Upper lobe of right lung (tissue), 1 donor: ENCODE results near the gene HTR3C. TPM values are rescaled to one million over a fixed set of nuclear protein-coding genes. Genes with fewer than 3 reads are reported as not detected.
A peak's percentile ranks its signal among the peaks of the same experiment; 100 is the strongest.

Source experiments
- ATAC-seq: fragments of 200-7000 bp; cut with Tn5 transposase; one replicate; pipeline ENCODE4 v1.9.1; 2020; ENCODE audit warnings: mild to moderate bottlenecking, moderate library complexity
- DNase-seq: peaks from one replicate; pipeline ENCODE4 v3.0.0-alpha.2; 2020
- H3K27ac ChIP-seq: fragments of 200-600 bp; one replicate; pipeline ENCODE4 v1.8.0; 2022
- H3K27me3 ChIP-seq: fragments of 200-600 bp; one replicate; pipeline ENCODE4 v1.8.0; 2022; ENCODE audit warnings: mild to moderate bottlenecking
- H3K36me3 ChIP-seq: fragments of 200-600 bp; one replicate; pipeline ENCODE4 v1.8.0; 2022
- H3K4me1 ChIP-seq: fragments of 200-600 bp; one replicate; pipeline ENCODE4 v1.8.0; 2022
- H3K4me3 ChIP-seq: fragments of 200-600 bp; one replicate; pipeline ENCODE4 v1.8.0; 2022; ENCODE audit warnings: mild to moderate bottlenecking
- H3K9me3 ChIP-seq: fragments of 200-600 bp; one replicate; pipeline ENCODE4 v1.8.0; 2022
- intact Hi-C: fragments of 100-400 bp; cut with DNase I; formaldehyde crosslinking; loops from one replicate; pipeline ENCODE4 v1.11.0; 2022
- total RNA-seq: library from RNA; stranded (reverse); fragmentation: NEBNext Ultra II Directional; extraction: Animal tissue kit (Norgen Biotek cat#: 25700); gene quantifications from one replicate; pipeline ENCODE4 v1.2.1, GENCODE V29; 2021
- TF ChIP-seq, protein P1 (sequence below): fragments of 200-600 bp; IDR thresholded peaks from one replicate; pipeline ENCODE4 v1.8.0; 2022; ENCODE audit warnings: antibody characterized with exemption
- donor health status: DM: no; HTN: yes; CAD: no; lungs with severe emphysema.

HTR3C gene
- total RNA-seq, 1 donor from 2014 or later: not detected

DNA sequence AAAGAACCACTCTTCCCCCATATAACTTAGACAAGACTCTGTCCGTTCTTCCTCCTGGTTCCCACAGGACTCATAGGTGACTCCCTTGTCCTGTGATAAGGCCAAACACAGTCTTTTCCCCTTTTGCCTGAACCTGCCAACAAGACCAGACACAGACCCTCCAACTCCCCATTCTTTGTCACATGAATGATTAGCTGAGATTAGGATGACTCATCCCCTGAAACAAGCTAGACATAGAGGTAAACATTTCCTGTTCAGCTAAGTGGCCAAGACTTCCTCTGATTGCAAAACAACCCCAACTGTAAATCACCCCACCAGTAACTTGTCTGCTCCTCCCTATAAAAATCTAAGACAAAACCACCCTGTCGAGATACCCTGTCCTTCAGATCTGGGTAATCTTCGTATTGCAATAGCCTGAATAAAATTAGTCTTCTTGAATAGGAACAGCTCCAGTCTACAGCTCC is 32.6 kb downstream of the HTR3C start:
- Histone ChIP-seq H3K27me3 (no peaks in the 10 kb centered on the region), H3K4me1 (no peaks in the 10 kb centered on the region), H3K36me3 (no peaks in the 10 kb centered on the region), H3K27ac (no peak overlapping the region), H3K4me3 (no peak overlapping the region), H3K9me3 (peaks cover 4% of the 10 kb centered on the region)
- DNase-seq (no peak), ATAC-seq (no peak)
- TF ChIP-seq, protein P1, sequence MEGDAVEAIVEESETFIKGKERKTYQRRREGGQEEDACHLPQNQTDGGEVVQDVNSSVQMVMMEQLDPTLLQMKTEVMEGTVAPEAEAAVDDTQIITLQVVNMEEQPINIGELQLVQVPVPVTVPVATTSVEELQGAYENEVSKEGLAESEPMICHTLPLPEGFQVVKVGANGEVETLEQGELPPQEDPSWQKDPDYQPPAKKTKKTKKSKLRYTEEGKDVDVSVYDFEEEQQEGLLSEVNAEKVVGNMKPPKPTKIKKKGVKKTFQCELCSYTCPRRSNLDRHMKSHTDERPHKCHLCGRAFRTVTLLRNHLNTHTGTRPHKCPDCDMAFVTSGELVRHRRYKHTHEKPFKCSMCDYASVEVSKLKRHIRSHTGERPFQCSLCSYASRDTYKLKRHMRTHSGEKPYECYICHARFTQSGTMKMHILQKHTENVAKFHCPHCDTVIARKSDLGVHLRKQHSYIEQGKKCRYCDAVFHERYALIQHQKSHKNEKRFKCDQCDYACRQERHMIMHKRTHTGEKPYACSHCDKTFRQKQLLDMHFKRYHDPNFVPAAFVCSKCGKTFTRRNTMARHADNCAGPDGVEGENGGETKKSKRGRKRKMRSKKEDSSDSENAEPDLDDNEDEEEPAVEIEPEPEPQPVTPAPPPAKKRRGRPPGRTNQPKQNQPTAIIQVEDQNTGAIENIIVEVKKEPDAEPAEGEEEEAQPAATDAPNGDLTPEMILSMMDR: no peak
- intact Hi-C loops: no loop called here

DNA sequence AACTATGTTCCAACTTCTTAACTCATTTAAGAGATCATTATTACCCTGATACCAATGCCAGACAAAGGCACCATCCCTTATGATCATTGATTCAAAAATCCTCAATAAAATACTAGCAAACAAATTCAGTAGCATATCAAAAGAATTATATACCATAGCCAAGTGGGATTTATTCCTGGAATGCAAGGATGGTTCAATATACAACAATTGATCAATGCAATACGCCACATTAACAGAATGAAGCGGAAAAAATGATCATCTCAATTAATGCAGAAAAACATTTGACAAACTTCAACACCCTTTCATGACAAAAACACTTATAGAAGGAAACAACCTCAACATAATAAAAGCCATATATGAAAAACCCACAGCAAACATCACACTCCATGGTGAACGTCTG is 39.4 kb downstream of the HTR3C start:
- Histone ChIP-seq H3K9me3 (no peaks in the 10 kb centered on the region), H3K36me3 (no peaks in the 10 kb centered on the region), H3K4me1 (no peaks in the 10 kb centered on the region), H3K4me3 (no peak overlapping the region), H3K27me3 (no peaks in the 10 kb centered on the region), H3K27ac (no peak overlapping the region)
- TF ChIP-seq, protein P1: no peak
- intact Hi-C loops: no loop called here
- ATAC-seq: no peak
- no peak for DNase-seq

DNA sequence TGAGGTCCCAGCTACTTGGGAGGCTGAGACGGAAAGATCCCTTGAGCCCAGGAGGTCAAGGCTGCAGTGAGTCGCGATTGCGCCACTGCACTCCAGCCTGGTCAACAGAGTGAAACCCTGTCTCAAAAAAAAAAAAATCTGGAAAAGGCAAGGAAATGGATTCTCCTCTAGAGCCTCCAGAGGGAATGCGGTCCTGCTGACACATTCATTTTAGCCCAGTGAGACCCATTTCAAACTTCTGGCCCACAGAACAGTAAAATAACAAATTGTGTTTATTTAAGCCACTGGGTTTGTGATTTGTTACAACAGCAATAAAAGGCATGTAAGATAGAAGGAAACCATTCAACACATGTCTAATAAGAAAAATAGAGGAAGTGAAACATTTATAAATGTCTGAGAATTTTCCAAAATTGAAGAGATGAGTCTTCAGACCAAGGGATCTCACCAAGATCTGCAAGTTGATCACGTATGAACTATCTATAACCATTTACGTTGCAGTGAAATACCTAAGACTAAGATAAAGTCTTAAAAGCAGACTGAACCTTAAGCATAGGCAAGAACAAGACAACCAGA is 44.0 kb downstream of the HTR3C start, which contains the start of gene HTR3E:
TSS of gene HTR3E (plus strand) at position 254 of the 573 bp plus-strand sequence. CDS start 466 bp downstream, outside the sequence.
- intact Hi-C loops: no loop called here
- Histone ChIP-seq H3K27ac (no peak within 1 kb of the TSS), H3K4me3 (no peak within 1 kb of the TSS), H3K27me3 (no peaks in the 10 kb centered on the region), H3K4me1 (no peaks in the 10 kb centered on the region), H3K9me3 (no peaks in the 10 kb centered on the region), H3K36me3 (no peaks in the 10 kb centered on the region)
- DNase-seq (no peak), ATAC-seq (no peak)
- TF ChIP-seq, protein P1: no peak

DNA sequence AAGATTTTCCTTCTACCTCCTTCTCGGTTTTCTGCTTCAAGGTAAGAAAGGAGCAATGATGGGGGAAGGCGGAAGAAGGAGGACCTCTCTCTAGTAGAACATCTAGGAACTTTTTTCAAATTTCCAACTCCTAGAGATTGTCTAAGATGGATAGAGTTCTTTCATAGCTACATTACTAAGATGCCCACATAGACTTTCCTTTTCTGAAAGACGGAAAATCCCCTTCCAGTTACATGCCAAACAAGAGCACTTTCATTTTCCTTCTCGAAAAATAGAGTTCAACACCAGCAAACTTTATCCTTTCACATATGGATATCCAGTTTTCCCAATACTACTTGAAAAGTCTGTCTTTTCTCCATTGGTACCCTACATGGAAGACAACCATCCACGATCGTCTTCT is 44.7 kb downstream of the HTR3C start:
- Histone ChIP-seq H3K27me3 (no peaks in the 10 kb centered on the region), H3K4me3 (no peak overlapping the region), H3K9me3 (no peaks in the 10 kb centered on the region), H3K4me1 (no peaks in the 10 kb centered on the region), H3K36me3 (no peaks in the 10 kb centered on the region), H3K27ac (no peak overlapping the region)
- DNase-seq (no peak), ATAC-seq (no peak)
- intact Hi-C loops: no loop called here
- TF ChIP-seq, protein P1: no peak

DNA sequence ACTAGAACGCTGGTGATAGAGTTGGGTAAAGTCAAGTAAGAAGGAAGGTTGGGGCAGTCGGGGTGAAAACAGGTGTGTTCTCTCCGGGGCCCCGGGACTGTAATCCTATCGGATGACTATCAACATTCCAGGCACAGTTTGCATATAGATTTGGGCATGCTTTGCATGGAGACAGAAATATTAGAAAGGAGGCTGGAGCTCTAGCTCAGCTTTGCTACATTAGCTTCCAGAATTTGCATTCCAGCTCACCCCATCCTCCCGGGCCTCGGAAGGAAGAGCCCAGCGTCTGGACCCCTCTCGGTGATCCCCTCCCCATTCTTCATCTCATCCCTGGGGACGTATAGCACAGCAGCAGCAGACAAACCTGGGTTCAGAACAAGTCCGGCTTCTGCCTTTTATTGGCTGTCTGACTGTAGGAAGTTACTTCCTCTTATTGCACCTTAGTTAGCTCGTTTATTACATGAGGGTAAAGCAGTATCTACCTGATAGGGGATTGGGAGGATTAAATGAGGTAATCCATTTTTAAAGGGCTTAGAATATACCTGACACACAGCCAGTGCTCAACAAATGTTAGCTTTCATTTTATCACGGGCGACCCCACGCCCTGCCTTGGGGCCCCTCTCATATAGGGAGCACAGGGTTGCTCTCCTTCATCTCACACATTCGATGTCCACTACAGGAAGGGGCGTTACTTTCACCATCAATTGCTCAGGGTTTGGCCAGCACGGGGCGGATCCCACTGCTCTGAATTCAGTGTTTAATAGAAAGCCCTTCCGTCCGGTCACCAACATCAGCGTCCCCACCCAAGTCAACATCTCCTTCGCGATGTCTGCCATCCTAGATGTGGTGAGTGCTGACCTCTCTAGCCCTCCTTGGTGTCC is 47.2 kb downstream of the HTR3C start:
- Histone ChIP-seq H3K4me1 (no peaks in the 10 kb centered on the region), H3K9me3 (no peaks in the 10 kb centered on the region), H3K27me3 (no peaks in the 10 kb centered on the region), H3K36me3 (no peaks in the 10 kb centered on the region), H3K27ac (no peak overlapping the region), H3K4me3 (no peak overlapping the region)
- DNase-seq: no peak
- ATAC-seq: peak; percentile 14
- TF ChIP-seq, protein P1: no peak
- intact Hi-C loops: no loop called here

Other genes with a start within 250 kb of the HTR3C start
- gene MAP6D1, start 227.5 kb upstream of the HTR3C start, total RNA-seq: 1.2 TPM
- gene PARL, start 168.2 kb upstream of the HTR3C start, total RNA-seq: 44.8 TPM
- gene ABCC5, start 35.2 kb upstream of the HTR3C start, total RNA-seq: 33.5 TPM
- not detected for gene HTR3D, start 21.3 kb upstream of the HTR3C start, total RNA-seq
- gene HTR3E, start 44.0 kb downstream of the HTR3C start, total RNA-seq: not detected
- gene EIF2B5, start 82.3 kb downstream of the HTR3C start, total RNA-seq: 37.6 TPM
- gene DVL3, start 102.3 kb downstream of the HTR3C start, total RNA-seq: 54.1 TPM
- 245 TPM for gene AP2M1, start 121.8 kb downstream of the HTR3C start, total RNA-seq
- 60.9 TPM for gene ABCF3, start 133.2 kb downstream of the HTR3C start, total RNA-seq
- gene VWA5B2, start 176.5 kb downstream of the HTR3C start, total RNA-seq: not detected
- 33.8 TPM for gene ALG3, start 195.9 kb downstream of the HTR3C start, total RNA-seq
- gene EEF1AKMT4, start 196.6 kb downstream of the HTR3C start, total RNA-seq: 2.7 TPM
- not detected for gene CAMK2N2, start 208.5 kb downstream of the HTR3C start, total RNA-seq
- not detected for gene ECE2, start 223.0 kb downstream of the HTR3C start, total RNA-seq
- gene PSMD2, start 246.2 kb downstream of the HTR3C start, total RNA-seq: 152 TPM